Activated naive CD8-positive, alpha-beta T cell treated with anti-CD3 and anti-CD28 coated beads, Interleukin-2, amount 50 U/mL, for 24 hours (primary cell): ENCODE data around the gene IST1.
A peak's percentile ranks its signal among the peaks of the same experiment; 100 is the strongest.
"Not testable (repeated sequence)": the region's sequence is repeated elsewhere in the genome, so short reads cannot be mapped to it uniquely, and the experiment has no call there.

ENCODE experiments used
- ATAC-seq: fragments of 150-1000 bp; cut with Tn5 transposase; one replicate; pipeline ENCODE4 v1.10.0; 2021
- DNase-seq: peaks from one replicate; pipeline ENCODE4 v3.0.0; 2021
- H3K27ac Mint-ChIP-seq: one replicate; pipeline ENCODE4 v1.8.0; 2021; ENCODE audit warnings: mild to moderate bottlenecking, mixed read lengths
- H3K27me3 Mint-ChIP-seq: one replicate; pipeline ENCODE4 v1.8.0; 2021; ENCODE audit warnings: mixed read lengths
- H3K36me3 Mint-ChIP-seq: one replicate; pipeline ENCODE4 v1.8.0; 2021; ENCODE audit warnings: low read depth, mixed read lengths
- H3K4me1 Mint-ChIP-seq: one replicate; pipeline ENCODE4 v1.8.0; 2021; ENCODE audit warnings: mixed read lengths
- H3K4me3 Mint-ChIP-seq: one replicate; pipeline ENCODE4 v1.8.0; 2021; ENCODE audit warnings: mild to moderate bottlenecking, moderate library complexity, mixed read lengths
- H3K9me3 Mint-ChIP-seq: one replicate; pipeline ENCODE4 v1.8.0; 2021; ENCODE audit warnings: mixed read lengths

IST1 gene

DNA sequence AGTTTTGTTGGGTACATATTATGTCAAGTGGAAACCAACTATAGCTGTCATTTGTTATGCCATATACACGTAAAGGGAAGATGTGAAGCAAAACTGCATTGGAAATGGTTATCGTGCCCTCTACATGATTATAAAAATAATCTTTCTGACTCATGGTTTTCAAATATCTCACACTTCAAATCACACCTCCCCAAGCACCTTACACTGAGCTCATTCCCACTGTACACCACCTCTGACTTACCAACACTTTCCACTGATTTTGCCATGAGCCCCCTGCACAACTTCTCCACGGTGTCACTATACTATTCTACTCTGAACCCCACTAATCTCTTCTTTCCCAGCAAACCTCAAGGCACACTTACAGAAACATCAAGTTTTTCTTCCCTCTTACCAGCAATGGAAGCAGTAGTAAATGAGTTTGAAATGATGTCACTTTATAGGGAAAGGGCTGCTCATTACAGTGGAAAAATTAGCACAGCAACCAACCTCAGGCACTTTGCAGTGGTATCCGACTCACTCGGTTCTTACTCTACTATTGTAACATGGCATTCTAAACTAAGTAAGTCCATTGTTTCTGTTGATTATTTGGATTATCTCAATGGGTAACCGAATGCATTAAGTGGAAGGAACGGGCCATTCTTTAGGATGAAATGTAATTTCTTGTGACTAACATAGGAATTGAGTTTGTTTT lies 30.0 kb upstream of the IST1 start:
- Mint-ChIP-seq H3K27me3 (no peaks in the 10 kb centered on the region), H3K4me3 (no peak overlapping the region), H3K4me1 (peaks cover 20% of the 10 kb centered on the region), H3K9me3 (no peaks in the 10 kb centered on the region), H3K27ac (peak overlapping the region; percentile 52), H3K36me3 (peaks cover 7% of the 10 kb centered on the region)
- DNase-seq (no peak), ATAC-seq (peak; percentile 85)

GRCh38 chr16:71867175-71867574 lies 28.2 kb upstream of the IST1 start:
- peaks cover 25% of the 10 kb centered on the region for H3K4me1 Mint-ChIP-seq
- not testable (repeated sequence) for H3K9me3 Mint-ChIP-seq, H3K36me3 Mint-ChIP-seq, H3K4me3 Mint-ChIP-seq, DNase-seq, H3K27me3 Mint-ChIP-seq, ATAC-seq, H3K27ac Mint-ChIP-seq

DNA sequence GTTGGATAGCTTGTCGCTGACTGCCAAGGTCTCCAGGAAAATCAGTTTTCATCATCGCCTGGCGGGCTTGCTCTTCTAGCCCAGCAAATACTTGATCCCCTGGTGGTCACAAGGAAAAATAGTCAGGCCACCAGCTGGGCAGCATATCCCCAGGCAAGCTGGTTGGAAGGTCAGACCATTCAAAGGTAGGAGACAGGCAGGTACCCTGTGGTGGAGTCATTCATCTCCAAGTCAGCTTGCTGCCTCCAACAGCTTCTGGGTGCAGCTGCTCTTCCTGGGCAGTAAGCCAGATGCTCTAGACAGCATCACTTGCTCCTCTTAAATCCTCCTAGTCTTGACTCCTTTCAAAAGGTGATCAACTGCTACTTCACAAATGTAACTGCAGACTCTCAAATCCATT lies 27.4 kb upstream of the IST1 start:
- no peak for ATAC-seq
- Mint-ChIP-seq H3K4me1 (peaks cover 31% of the 10 kb centered on the region), H3K9me3 (no peaks in the 10 kb centered on the region), H3K27me3 (no peaks in the 10 kb centered on the region), H3K27ac (no peak overlapping the region), H3K36me3 (peaks cover 9% of the 10 kb centered on the region), H3K4me3 (no peak overlapping the region)
- DNase-seq = no peak

GRCh38 chr16:71869089-71869488 lies 26.2 kb upstream of the IST1 start:
- Mint-ChIP-seq H3K9me3 (no peaks in the 10 kb centered on the region), H3K27ac (no peak overlapping the region), H3K36me3 (peaks cover 9% of the 10 kb centered on the region), H3K27me3 (no peaks in the 10 kb centered on the region), H3K4me1 (peaks cover 35% of the 10 kb centered on the region), H3K4me3 (no peak overlapping the region)
- ATAC-seq = no peak
- DNase-seq = no peak

DNA sequence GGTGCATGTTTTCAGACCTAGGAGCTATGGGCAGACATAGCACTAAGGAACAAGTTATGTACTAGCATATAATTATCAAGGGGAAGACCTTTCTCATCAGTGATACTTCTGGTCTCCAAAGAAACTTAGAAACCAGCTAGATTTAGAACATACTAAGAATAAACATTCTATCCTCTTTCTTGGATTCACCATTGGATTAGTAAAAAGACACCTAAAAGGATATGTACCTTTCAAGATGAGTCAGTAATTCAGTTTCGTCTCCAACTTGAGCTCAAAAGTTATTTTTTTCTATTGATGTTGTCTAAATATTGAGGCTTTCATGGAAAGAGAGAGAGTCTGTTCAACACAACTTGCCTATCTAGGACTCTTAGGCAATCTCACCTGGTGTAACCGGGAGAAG lies 24.5 kb upstream of the IST1 start:
- no peak overlapping the region for H3K4me3 Mint-ChIP-seq
- H3K27ac Mint-ChIP-seq = no peak overlapping the region
- H3K4me1 Mint-ChIP-seq = peaks cover 20% of the 10 kb centered on the region
- H3K36me3 Mint-ChIP-seq = peaks cover 9% of the 10 kb centered on the region
- H3K27me3 Mint-ChIP-seq = no peaks in the 10 kb centered on the region
- H3K9me3 Mint-ChIP-seq = no peaks in the 10 kb centered on the region
- ATAC-seq = no peak
- no peak for DNase-seq

GRCh38 chr16:71873199-71873598 lies 22.1 kb upstream of the IST1 start:
- H3K36me3 Mint-ChIP-seq = peaks cover 9% of the 10 kb centered on the region
- H3K9me3 Mint-ChIP-seq = no peaks in the 10 kb centered on the region
- no peak overlapping the region for H3K4me3 Mint-ChIP-seq
- ATAC-seq (no peak), DNase-seq (no peak)
- H3K27ac Mint-ChIP-seq = no peak overlapping the region
- no peaks in the 10 kb centered on the region for H3K27me3 Mint-ChIP-seq
- peaks cover 20% of the 10 kb centered on the region for H3K4me1 Mint-ChIP-seq

DNA sequence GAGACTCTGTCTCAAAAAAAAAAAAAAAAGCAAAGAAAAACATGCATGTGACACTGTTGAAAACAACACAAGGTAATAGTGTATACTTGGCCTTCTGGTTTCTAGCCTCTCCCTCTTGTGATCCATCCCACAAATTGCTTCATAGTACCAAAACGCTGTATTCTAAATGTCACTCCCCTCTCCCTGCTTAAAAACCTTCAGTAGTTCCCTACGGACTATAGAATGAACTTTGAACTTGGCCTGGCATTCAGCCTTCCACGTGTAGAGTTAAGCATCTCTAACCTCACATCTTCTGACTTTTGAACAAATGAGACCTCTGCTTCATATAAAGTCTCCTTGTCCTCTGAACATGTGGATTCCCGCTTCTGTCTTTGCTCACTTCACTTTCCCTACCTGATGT lies 16.4 kb upstream of the IST1 start:
- Mint-ChIP-seq H3K36me3 (peaks cover 4% of the 10 kb centered on the region), H3K4me3 (no peak overlapping the region), H3K4me1 (peaks cover 34% of the 10 kb centered on the region), H3K27me3 (no peaks in the 10 kb centered on the region), H3K27ac (no peak overlapping the region), H3K9me3 (no peaks in the 10 kb centered on the region)
- no peak for DNase-seq
- ATAC-seq = no peak

DNA sequence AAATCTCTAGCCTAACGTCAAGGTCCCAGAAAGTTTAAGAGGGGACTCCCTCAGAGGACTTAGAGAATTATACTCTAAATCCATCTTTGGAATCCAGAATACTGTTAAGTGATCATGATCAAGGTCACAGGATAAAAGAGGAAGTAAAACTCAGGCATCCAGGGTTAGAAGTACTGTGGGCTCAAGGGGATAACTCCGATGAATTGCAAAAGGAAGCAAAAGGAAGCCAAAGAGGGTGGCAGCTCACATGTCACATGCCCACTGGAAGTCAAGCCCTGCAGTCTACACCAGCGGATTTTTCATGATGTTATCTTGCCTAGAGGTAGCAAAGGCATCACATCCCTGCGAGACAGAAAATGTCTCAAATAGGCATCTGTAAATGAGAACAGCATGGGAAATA lies 15.2 kb upstream of the IST1 start:
- Mint-ChIP-seq H3K4me3 (no peak overlapping the region), H3K36me3 (peaks cover 2% of the 10 kb centered on the region), H3K27me3 (peaks cover 3% of the 10 kb centered on the region), H3K9me3 (no peaks in the 10 kb centered on the region), H3K4me1 (peaks cover 42% of the 10 kb centered on the region), H3K27ac (no peak overlapping the region)
- DNase-seq (no peak), ATAC-seq (no peak)

DNA sequence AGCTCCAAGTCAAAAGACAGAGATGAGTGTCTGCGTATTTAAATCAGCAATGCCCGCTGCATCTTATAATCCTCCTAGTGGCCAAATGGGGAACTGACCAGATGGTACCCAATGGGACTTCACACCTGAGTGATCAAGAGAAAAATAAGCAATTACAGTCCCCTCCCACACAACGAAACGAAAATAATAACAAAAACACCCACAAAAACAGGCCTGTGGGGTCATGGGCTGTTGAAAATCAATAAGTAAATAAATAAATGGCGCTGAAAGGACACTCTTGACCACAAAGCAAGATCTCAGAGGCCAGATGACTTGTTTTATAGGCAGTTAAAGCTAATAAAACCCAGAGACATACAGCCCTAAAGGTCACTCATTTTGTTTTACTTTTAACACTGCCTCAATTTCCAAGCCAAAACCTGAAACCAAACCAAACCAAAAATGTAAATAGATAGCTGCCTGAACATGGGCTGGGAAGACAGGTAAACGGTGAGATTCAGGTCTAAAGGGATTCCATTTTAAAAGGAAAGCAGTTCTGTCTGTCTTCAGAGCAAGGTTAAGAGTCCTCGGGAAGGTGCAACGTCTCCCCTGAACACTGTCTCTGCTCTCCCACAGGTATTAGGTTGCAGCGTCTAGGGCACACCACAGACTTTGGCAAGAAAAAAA lies 12.7 kb upstream of the IST1 start:
- peaks cover 5% of the 10 kb centered on the region for H3K27me3 Mint-ChIP-seq
- no peaks in the 10 kb centered on the region for H3K9me3 Mint-ChIP-seq

GRCh38 chr16:71883168-71883848 lies 12.0 kb upstream of the IST1 start:
- Mint-ChIP-seq H3K4me1 (peaks cover 47% of the 10 kb centered on the region), H3K9me3 (no peaks in the 10 kb centered on the region), H3K36me3 (peaks cover 2% of the 10 kb centered on the region), H3K27ac (peak overlapping the region; percentile 63), H3K4me3 (peak overlapping the region; percentile 79), H3K27me3 (peaks cover 5% of the 10 kb centered on the region)
- ATAC-seq = peak; percentile 23
- DNase-seq = peak; percentile 64

More for the DNA sequence above, 12.7 kb upstream of the IST1 start:
- H3K4me3 Mint-ChIP-seq = peak overlapping the region; percentile 79
- H3K27ac Mint-ChIP-seq = peak overlapping the region; percentile 63
- H3K36me3 Mint-ChIP-seq = peaks cover 2% of the 10 kb centered on the region
- ATAC-seq (peak; percentile 2), DNase-seq (peak; percentile 77)
- peaks cover 47% of the 10 kb centered on the region for H3K4me1 Mint-ChIP-seq

DNA sequence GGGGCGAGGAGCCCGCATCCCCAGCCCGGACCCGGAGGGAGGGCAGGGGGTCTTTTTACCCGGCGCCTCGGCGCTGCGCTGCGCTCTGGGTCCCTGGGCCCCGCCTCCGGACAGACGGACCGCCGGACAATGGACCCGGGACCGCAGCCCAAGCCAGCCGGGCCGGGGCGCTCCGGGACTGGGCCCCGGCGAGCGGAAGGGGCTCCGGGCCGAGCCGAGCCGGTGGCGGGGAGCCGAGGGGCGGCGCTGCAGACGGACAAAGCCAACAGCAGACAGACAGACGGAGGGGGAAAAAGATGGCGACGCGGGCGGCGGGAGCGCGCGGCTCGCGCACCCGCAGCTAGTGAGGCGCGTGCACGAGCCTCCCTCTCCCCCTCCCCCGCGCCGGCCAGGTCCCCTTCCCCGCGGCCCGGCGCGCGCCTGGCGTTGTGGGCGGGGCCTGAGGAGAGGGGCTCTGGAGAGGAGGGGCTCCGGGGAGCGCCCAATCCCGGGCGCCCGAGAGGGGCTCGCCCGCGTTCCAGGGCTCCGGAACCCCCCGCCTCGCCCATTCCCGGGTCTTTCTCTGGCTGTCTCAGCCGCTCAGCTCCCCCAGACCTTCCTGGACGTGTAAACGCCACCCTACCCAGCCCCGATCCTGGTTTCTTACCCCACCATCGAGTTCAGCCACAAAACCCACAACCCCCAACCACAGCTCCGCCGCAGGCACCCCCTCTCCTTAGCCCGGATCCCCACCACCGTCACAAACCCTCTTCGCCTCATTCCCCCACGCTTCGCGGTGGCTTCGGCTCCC lies 11.3 kb upstream of the IST1 start, which contains the start of gene ZNF821:
Gene ZNF821 (minus strand): TSS at position 334 of the 790 bp plus-strand sequence. CDS start 4,236 bp downstream, outside the sequence.
- Mint-ChIP-seq H3K27me3 (peaks cover 5% of the 10 kb centered on the region), H3K4me3 (peak within 1 kb of the TSS; percentile 84), H3K4me1 (peaks cover 47% of the 10 kb centered on the region), H3K36me3 (no peaks in the 10 kb centered on the region), H3K27ac (peak within 1 kb of the TSS; percentile 92), H3K9me3 (no peaks in the 10 kb centered on the region)
- DNase-seq (peak; percentile 78), ATAC-seq (peak; percentile 50)

- H3K9me3 Mint-ChIP-seq = no peaks in the 10 kb centered on the region
- DNase-seq = no peak
- H3K36me3 Mint-ChIP-seq = no peaks in the 10 kb centered on the region
Measured at GRCh38 chr16:71885261-71885650, 10.1 kb upstream of the IST1 start.

GRCh38 chr16:71889147-71889546 lies 6.2 kb upstream of the IST1 start:
- no peak overlapping the region for H3K4me3 Mint-ChIP-seq
- H3K27ac Mint-ChIP-seq = no peak overlapping the region
- H3K9me3 Mint-ChIP-seq = no peaks in the 10 kb centered on the region
- peaks cover 5% of the 10 kb centered on the region for H3K27me3 Mint-ChIP-seq
- ATAC-seq (no peak), DNase-seq (no peak)
- H3K4me1 Mint-ChIP-seq = peaks cover 16% of the 10 kb centered on the region
- H3K36me3 Mint-ChIP-seq = no peaks in the 10 kb centered on the region

More at GRCh38 chr16:71885261-71885650, 10.1 kb upstream of the IST1 start:
- Mint-ChIP-seq H3K27me3 (peaks cover 5% of the 10 kb centered on the region), H3K4me3 (peak overlapping the region; percentile 84), H3K27ac (no peak overlapping the region), H3K4me1 (peaks cover 43% of the 10 kb centered on the region)
- ATAC-seq = no peak

DNA sequence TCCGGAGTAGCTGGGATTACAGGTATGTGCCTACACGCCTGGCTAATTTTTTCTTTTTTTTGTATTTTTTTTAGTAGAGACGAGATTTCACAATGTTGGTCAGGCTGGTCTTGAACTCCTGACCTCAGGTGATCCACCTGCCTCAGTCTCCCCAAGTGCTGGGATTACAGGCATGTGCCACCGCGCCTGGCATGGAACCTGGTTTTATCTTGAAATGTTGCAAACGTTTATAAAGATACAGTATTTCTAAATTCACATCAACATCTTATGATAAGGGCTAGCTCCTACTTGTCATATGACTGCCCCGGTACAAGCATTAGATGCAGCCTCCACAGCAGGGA lies 1.5 kb upstream of the IST1 start:
- Mint-ChIP-seq H3K36me3 (peaks cover 5% of the 10 kb centered on the region), H3K4me3 (peak overlapping the region; percentile 96), H3K27me3 (no peaks in the 10 kb centered on the region), H3K27ac (peak overlapping the region; percentile 94), H3K9me3 (no peaks in the 10 kb centered on the region), H3K4me1 (peaks cover 29% of the 10 kb centered on the region)
- ATAC-seq = no peak
- DNase-seq = no peak
